ENCODE measurements around the gene CPPED1.
"Not testable (repeated sequence)": the region's sequence is repeated elsewhere in the genome, so short reads cannot be mapped to it uniquely, and the experiment has no call there.

CPPED1 gene

DNA sequence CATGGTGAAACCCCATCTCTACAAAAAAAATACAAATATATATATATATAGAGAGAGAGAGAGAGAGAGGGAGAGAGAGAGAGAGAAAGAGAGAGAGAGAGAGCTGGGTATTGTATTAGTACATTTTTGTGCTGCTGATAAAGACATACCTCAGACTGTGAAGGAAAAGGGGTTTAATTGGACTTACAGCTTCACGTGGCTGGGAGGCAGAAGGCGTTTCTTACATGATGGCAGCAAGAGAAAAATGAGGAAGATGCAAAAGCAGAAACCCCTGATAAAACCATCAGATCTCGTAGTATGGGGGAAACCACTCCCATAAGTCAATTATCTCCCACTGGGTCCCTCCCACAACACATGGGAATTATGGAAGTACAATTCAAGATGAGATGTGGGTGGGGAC, 37.5 kb downstream of the CPPED1 start:
- DNase-seq, result not testable (repeated sequence)

DNA sequence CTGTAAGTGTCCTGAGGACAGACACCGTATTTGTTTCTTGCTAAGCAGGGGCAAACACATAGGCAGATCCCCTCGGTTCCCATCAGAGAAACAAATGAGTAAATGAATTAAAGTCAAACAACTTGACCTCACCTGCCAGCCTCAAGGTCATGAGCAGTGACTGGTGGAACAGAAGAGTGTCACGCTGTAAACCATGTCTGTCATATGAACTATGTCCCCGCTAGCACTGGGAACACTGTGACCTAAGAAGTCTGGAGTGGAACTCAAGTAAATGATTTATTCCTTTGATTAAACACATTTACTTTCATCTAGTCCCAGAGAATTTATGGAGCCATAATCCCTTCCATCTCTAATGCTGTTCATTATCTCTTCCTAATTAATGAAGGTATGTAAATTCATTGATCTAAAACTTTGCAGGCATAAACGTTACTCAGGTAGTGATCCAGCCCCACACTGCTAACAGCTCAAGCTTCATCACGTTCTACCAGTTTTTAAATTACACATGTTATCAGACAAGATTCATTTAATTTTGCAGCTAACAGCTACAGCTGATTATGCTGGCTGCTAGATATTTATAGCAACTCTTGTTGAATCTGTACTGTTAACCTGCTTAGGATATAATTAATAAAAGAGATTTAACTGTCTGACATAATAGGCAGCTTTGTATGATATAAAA, 38.7 kb downstream of the CPPED1 start:
- no peak for DNase-seq

DNA sequence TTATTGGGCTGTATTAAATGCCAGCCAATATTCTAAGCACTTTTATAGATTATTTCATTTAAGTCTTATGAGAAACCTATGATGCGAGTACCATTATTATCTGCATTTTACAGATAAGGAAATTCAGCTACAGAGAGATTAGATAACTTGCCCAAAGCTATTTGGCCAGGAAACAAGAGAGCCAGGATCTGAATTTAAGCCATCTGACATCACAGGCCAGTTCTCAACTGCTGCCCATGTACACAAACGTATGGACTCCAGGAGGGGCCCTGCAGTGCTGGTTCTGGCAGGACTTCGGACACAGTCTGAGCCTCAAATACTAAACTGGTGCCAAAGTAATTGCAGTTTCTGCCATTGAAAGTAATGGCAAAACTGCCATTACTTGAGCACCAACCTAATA, 40.2 kb downstream of the CPPED1 start:
- DNase-seq, result no peak

DNA sequence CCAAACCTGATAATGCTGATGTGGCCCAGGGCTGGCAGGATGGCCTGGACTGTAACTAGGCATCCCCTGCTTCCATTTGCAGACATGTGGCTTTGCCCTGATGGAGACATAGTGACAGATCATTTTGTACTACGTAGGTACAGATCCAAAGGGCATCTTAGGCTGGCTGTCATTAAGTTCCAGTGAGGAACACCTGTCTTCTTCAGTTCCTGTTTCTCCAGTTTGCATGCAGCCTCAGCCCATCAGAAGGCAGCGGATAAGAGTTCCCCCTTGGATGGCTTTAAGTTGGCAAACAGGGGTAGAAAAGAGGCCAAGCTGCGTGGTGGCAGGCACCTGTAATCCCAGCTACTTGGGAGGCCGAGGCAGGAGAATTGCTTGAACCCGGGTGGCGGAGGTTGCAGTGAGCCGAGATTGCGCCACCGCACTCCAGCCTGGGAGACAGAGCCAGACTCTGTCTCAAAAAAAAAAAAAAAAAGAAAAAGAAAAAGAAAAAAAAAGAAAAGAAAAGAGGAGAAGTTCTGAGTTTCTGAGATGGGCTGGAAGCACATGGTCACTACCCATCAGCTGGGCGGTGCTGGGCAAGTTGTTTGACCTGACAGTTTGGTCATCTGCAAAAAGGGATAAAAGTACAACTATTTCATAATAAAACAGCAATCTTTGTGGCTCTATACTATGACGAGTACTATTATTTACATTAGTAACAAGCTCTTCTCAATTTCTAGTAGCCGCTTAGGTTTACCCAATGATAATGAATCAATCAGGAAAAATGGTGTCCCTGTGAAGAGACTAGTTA, 42.7 kb downstream of the CPPED1 start:
- no peak for DNase-seq

DNA sequence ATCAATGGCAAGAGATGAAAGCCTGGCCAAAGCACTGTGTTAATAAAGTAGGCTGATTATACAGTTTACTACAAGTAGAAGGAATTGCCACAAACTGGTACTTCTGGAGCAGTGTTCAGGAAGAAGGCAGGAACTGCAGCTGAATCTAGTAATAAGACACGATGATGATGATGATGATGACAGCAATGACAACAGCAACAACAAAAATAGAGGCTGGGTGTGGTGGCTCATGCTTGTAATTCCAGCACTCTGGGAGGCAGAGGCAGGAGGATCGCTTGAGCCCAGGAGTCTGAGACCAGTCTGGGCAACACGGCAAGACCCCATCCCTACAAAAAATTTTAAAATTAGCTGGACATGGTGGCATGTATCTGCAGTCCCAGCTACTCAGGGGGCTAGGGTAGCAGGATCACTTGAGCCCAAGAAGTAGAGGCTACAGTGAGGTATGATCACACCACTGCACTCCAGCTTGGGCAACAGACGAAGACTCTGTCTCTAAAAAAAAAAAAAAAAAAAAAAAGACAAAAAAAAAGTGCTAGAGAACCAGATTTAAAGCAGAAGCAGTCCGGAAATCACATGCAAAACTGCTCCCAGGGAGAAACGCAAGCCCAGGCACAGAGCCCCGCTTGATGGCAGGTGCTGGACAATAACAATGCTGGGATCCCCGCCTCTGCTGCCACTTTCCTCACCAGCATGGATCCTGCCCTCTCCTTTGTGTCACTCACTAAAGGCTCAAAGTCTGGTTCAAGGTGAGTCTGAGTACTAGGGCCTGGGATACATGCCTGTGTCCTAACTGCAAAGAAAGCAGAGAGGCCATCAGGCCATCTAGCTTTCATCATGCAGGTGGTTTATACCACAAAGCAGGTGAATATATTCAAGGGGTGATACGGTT, 44.8 kb downstream of the CPPED1 start:
- DNase-seq, result no peak

DNA sequence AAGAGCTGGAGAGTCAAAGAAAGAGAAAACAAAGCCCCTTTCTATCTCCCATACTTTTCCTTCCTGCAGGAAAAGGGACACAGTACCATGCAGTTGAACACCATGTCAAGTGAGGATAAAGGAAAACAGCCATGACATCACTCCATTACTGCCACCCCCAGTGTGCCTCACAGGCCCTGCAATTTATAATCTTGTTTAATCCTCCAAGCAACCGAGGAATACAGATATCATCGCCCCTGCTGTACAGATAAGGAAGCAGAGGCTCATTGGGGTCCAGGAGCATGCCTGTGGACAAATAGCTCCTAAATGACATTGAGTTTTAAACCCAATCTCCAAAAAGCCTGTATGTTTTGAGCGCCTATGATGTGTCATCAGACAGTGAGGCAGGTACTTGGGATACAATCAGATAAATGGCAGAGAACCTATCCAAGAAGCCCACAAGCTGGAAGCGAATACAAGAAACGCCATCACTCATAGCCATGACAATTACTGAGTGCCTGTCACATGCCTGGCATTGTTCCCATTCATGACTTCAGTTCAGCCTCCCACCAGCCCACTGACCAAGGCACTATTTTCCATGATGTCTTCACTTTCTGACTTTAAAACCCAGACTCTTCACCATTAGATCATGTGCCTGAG, 45.5 kb downstream of the CPPED1 start:
- no peak for DNase-seq

DNA sequence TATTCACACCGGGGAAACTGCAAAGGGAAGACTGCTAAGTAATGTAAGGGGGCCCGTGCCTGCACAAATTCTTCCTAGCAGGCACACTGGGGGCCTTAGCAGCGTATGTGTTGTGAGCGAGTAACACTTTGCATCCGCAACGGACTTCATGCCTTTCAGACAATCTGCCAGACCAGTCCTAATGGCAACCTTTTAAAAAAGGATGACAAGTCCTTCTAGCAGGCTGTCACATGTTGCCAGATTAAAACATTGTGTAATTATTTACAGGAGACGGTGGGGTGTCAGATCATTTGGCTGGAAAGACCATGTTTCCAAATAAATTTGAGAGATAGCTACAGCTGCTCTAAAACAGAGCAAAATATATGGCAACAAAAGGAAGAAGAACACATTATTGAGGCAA, 46.1 kb downstream of the CPPED1 start:
- no peak for DNase-seq

DNA sequence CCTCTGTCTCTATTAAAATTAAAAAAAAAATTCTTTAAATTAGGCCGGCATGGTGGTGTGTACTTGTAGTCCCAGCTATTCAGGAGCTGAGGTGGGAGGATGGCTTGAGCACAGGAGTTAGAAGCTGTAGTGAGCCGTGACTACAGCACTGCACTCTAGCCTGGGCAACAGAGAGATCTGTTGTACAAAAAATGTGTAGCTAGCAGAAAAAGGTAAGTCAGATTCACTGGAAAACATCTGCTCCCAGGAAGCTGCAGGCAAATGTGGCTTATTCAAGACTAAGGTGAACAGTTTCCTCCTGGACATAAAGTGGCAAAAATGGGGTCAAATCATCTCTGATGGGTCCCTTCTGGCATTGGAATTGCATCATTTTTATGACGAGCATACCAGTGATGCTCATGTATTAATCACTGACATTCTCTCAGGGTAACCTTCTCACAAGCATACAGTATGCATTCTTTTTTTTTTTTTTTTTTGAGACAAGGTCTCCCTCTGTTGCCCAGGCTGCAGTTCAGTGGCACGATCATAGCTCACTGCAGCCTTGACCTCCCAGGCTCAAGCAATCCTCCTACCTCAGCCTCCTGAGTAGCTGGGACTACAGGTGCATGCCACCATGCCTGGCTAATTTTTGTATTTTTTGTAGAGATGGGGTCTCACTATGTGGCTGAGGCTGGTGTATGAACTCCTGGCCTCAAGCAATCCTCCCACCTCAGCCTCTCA, 48.7 kb downstream of the CPPED1 start:
- DNase-seq, result no peak

DNA sequence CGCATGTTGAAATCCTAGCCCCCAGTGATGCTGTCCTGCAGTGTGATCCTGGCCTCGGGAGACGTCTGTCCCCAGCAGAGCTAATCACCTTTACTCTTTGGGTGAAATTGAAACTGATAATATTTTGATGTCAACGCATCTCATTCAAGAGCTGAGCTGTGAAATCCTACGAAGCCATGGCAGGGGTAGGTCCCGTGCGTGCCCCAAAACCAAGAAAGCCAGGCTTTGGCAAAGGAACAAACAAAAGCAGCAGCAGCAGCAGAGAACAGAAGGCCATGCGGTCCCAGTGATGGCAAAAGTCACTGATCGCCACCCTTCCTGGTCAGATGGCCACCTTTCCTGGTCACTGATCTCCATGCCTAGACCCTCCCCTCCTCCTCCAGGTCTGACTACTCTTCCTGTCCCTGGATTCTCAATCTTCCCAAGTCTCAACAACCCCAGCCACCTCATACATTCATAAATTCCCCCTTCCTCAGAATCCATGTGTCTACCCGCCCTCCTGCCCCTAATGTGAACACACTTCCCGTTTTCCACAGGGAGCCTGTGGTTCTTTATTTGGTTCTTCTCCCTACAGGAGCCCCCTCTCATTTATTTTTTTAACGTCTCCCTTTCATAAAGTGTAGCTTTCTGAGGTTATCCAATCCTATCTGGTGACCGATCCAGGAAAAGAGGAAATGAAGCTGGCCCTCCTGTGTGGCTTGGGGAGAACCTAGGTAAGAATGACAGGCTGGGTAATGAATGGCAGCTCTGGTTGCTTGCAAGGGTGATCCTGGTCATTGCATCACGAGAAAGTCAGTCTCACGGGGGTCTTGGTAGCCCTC, 50.3 kb downstream of the CPPED1 start:
- DNase-seq, result no peak

DNA sequence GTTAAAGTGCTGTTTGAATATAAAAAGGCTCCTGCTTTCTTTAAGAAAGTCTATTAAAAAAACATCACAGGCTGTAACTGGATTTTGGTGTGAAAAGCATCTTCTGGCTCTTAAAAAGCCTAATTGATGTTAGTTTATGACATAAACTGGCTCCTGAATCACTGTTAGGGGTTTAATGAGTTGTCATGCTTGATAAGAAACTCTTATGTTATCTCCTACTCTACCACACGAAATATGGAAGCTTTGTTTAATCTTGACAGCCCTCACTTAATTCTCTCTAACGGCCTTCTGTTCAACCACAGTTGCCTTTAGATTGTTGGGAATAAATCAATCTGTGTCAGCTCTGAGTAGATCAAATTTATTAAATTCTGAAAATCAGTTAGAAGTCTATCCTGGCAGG, 51.5 kb downstream of the CPPED1 start:
- no peak for DNase-seq

DNA sequence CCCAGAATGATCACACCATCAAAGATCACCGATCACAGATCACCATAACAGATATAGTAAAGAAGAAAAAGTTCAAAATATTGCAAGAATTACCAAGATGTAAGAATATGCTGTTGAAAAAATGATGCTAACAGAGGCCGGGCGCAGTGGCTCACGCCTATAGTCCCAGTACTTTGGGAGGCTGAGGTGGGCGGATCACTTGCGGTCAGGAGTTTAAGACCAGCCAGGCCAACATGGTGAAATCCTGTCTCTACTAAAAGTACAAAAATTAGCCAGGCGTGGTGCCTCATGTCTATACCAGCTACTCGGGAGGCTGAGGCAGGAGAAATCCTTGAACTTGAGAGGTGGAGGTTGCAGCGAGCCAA, 53.2 kb downstream of the CPPED1 start:
- peak; percentile 27 for DNase-seq

DNA sequence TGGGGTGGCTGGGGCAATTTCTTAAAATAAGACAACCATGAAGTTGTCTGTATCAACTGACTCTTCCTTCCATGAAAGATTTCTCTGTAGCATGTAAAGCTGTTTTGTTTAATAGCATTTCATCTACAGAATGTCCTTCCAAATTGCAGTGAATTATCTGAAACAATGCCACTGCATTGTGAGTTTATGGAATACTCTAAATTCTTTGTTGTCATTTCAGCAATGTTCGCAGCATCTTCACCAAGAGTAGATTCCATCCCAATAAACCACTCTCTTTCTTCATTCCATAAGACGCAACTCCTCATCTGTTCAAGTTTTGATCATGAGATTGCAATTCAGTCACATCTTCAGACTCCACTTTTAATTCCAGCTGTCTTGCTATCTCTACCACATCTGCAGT, 54.6 kb downstream of the CPPED1 start:
- DNase-seq, result no peak

DNA sequence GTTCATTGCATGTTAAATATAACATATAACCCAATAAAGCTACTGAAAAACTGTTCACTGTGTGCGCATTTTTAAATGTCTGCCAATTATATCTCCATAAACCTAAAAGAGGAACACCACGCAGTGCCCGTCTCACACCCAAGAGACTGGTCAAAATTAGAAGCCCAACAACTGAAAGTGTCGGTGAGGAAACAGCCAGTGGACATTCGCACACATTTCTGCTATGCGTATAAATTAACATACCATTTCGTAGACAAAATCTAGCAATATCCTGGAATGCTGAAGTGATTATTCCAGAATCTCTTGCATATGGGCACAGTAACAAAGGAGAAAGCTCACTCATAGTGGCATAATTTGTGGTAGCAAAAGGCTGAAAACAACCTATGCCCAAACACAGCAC, 55.9 kb downstream of the CPPED1 start:
- DNase-seq, result no peak

DNA sequence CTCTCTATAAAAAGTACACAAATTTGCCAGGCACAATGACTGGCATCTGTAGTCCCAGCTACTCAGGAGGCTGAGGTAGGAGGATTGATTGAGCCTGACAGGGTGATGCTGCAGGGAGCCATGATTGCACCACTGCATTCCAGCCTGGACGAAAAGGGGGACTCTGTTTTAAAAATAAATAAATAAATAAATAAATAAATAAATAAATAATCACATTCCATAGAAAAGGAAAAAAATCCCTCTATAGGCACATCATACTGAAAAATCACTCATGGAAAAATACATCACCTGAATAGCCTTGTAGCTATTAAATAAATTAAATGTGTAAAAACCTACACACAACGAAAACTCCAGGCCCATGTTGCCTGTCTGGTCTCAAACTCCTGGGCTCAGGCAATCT, 56.4 kb downstream of the CPPED1 start:
- DNase-seq, result no peak

DNA sequence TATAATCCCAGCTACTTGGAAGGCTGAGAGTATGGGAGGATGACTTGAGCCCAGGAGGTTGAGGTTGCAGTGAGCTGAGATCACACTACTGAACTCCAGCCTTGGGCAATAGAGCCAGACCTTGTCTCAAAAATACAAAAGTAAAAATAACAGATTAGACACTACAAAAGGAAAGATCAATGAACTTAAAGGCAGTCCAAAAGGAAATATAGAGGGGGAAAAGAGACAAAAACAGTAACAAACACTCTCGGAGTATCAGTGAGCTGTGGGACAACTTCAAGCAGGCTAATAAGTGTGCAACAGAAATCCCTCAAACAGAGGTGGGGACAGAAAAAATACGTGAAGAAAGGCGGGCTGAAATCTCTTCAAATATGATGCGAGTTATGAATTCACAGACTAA, 58.8 kb downstream of the CPPED1 start:
- DNase-seq, result no peak

DNA sequence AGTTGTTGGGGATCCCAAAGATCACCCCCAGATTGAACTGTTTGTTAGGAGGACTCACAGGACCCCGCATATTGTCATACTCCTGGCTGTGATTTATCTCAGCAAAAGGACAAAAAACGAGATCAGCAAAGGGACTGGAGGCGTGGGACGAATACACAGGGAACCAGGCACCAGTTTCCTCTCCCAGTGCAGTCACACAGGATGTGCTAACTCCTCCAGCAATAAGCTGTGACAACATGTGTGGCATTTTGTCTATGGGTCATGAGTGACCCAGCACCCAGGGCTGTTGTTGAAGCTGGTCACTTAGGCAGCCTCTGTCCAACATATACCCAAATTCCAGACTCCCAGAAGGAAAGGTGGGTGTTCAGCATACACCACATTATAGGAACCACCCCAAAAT, 60.9 kb downstream of the CPPED1 start:
- no peak for DNase-seq

DNA sequence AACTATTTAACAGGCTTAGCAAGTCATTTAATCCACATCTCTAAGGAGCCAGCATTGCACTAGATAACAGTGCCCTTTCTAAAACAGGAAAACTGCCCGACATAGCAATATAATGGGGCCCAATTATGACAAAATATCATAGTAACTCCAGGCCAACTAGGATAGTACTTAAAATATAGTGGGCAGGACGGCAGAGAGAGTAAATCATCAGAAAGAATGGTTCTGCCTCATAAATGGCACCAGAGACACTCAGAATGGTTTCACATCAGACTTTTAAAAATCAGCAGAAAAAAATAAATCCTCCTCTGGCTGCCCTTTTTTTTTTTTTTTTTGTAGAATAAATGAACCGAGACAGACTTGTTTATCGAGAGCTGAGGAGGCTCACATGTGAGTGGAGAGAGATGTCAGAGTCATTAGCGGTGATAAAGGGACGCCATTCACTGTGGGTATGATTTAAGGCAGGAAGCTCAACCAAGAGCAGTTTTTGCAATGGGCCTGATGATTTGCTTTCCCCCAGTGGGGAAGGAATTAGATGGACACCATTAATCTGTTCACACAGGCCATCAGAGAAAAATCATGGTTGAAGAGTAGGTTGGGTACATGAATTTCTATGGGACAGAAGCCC, 62.6 kb downstream of the CPPED1 start:
- DNase-seq, result no peak

DNA sequence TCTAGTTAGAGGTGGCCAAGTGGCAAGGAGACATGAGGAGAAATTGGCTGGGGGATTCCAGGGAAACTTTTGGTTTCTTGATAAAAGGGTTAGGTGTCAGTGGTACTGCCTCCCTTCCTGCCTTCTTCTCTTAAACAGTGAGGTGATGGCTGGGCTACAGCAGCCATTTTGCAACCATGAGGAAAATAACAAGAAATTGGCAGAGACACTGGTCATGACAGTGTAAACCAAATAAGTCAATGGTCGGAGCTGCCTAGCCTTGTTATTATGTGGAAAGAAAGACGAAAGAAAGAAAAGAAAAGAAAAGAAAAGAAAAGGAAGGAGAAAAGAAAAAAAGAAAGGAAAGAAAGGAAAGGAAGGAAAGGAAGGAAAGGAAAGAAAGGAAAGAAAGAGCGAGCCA, 63.9 kb downstream of the CPPED1 start:
- DNase-seq, result no peak

DNA sequence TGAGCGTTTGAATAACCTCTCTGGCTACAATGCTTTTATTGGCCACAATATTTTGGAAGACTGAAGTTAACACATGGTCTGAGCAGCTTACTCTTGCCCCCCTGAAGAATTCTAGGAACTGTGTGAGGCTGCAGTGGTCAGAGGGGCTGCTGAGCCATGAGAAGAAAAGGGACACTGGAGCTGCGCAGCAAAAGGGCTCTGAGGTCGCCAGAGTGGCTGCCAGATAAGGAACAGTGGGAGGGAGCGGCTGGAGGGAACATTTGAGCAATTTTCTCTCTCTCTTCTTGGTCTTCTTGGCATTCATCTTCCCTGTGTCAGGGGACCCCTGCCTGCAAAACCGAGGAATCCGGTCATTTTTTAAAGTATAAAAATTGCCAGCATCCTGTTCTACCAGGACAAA, 66.1 kb downstream of the CPPED1 start:
- DNase-seq, result no peak

DNA sequence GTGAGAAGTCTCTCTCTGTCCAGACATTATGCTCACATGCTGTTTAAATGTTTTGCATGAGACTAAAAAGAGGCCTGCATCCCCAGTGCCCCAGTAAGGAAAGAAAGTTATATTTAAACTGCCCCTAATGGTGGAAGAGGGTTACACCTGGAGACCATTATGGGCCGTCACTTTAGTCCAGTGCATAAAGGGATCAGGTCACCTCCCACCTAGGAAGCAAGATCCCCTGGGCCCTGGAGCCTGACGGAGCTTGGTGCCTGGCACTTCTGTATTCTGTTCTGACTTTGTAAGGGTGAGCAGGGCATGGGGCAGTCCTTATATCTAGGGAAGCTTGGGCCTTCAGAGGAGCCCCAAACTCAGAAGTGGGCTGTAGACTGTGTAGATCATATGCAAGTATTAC, 67.9 kb downstream of the CPPED1 start:
- no peak for DNase-seq

DNA sequence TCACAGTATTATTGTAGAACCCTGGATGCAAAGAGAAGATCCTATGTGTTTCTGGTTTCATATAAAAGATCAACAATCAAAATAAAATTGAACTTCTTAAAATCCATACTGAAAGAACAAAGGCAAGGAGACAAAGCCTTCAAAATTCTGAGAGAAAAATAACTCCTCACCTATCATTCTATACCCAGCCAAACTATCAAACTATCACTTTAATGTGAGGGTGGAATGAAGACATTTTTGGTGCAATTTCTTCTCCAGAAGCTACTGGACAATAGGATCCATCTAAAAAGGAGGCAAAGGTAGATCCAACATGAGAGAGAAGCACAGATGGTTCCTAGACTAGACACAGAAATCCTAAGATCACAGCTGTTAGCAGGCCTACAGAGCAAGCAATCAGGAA, 71.1 kb downstream of the CPPED1 start:
- no peak for DNase-seq
